Endothelial cell of umbilical vein (primary cell): ENCODE data around the gene SDHC. TPM values are rescaled to one million over a fixed set of nuclear protein-coding genes. Genes with fewer than 3 reads are reported as not detected.

ENCODE experiments used
- BruUV-seq: library from RNA; stranded (reverse); fragments of 400-500 nt; replicated peaks from 2 replicates; lab custom pipeline; 2021; lab: Mats Ljungman, UMichigan
- CTCF ChIA-PET: fragments of 300-600, 350-600 bp; sonication (Branson Sonifier 250); formaldehyde crosslinking; loops from one replicate; lab custom pipeline; 2021; ENCODE audit warnings: antibody characterized with exemption, inconsistent platforms; lab: Charles Lee
- POLR2A ChIA-PET: fragments of 300-600, 350-600 bp; sonication (Branson Sonifier 250); formaldehyde crosslinking; loops from one replicate; lab custom pipeline; 2021; ENCODE audit warnings: antibody characterized with exemption, inconsistent platforms; lab: Charles Lee
- DNase-seq: peaks from one replicate; pipeline ENCODE4 v3.0.0-alpha.2; 2011; ENCODE audit warnings: low read depth, low spot score
- FAIRE-seq: peaks from 2 replicates; lab custom pipeline; 2011; peaks lifted over from hg19 to GRCh38; lab: Jason Lieb, UNC
- H2AFZ ChIP-seq: 2 replicates; pipeline ENCODE4 v1.6.0; 2012; ENCODE audit warnings: low read depth, low read length, control low read depth, inconsistent platforms
- H3K27ac ChIP-seq: 2 replicates; pipeline ENCODE4 v1.5.1; 2011; ENCODE audit warnings: low read depth, mild to moderate bottlenecking, control low read depth, low read length, moderate library complexity; ENCODE audit not compliant: insufficient read depth
- H3K27me3 ChIP-seq, 2 experiments: 2 replicates each; pipeline versions ENCODE4 v1.6.0 to v1.6.1; 2011; ENCODE audit warnings: low read length in 2 of 2, mixed read lengths in 1 of 2; ENCODE audit not compliant: control insufficient read depth in 2 of 2, insufficient read depth in 2 of 2
- H3K36me3 ChIP-seq, 2 experiments: 2 replicates in 1 of 2; 3 replicates in 1 of 2; pipeline ENCODE4 v1.5.1; 2011; ENCODE audit warnings: low read length in 2 of 2, mild to moderate bottlenecking in 1 of 2, moderate library complexity in 1 of 2; ENCODE audit not compliant: control insufficient read depth in 2 of 2, insufficient read depth in 2 of 2; ENCODE audit errors: extremely low read depth in 1 of 2
- H3K4me1 ChIP-seq: 3 replicates; pipeline ENCODE4 v1.5.1; 2011; ENCODE audit warnings: mild to moderate bottlenecking, low read length; ENCODE audit not compliant: control insufficient read depth, insufficient read depth; ENCODE audit errors: extremely low read depth
- H3K4me2 ChIP-seq: 2 replicates; pipeline ENCODE4 v1.6.1; 2011; ENCODE audit warnings: low read length, control low read depth, mixed read lengths; ENCODE audit not compliant: insufficient read depth
- H3K4me3 ChIP-seq, 3 experiments: fragments of 200-600 bp in 1 of 3; sonication (generic), shearing (Covaris generic) in 1 of 3; replicated peaks in 1 of 3; 2 replicates each; pipeline ENCODE4 v1.5.1; 2011 to 2016; ENCODE audit warnings: control low read depth in 3 of 3, low read length in 3 of 3, mild to moderate bottlenecking in 2 of 3, inconsistent platforms in 1 of 3, low read depth in 1 of 3, moderate library complexity in 1 of 3; ENCODE audit not compliant: insufficient read depth in 1 of 3
- H3K79me2 ChIP-seq: 2 replicates; pipeline ENCODE4 v1.6.0; 2012; ENCODE audit warnings: low read length, inconsistent platforms; ENCODE audit not compliant: control insufficient read depth, insufficient read depth
- H3K9ac ChIP-seq: replicated peaks from 2 replicates; pipeline ENCODE3; 2011; ENCODE audit warnings: low read length, control low read depth; ENCODE audit not compliant: insufficient read depth; ENCODE audit errors: extremely low read depth
- H3K9me1 ChIP-seq: replicated peaks from 3 replicates; pipeline ENCODE4 v1.6.0; 2011; ENCODE audit warnings: mild to moderate bottlenecking, low read length; ENCODE audit not compliant: control insufficient read depth, insufficient read depth; ENCODE audit errors: extremely low read depth
- H3K9me3 ChIP-seq: replicated peaks from 2 replicates; pipeline ENCODE4 v1.5.1; 2012; ENCODE audit warnings: low read length, inconsistent platforms; ENCODE audit not compliant: control insufficient read depth, insufficient read depth
- H4K20me1 ChIP-seq: replicated peaks from 2 replicates; pipeline ENCODE3; 2011; ENCODE audit warnings: mild to moderate bottlenecking, low read length; ENCODE audit not compliant: control insufficient read depth, insufficient read depth; ENCODE audit errors: extremely low read depth
- EZH2 ChIP-seq: IDR thresholded peaks from 2 replicates; pipeline ENCODE4 v1.6.1; 2012; ENCODE audit warnings: borderline replicate concordance, low read depth, mild to moderate bottlenecking, moderate library complexity, low read length, inconsistent platforms; ENCODE audit not compliant: severe bottlenecking
- FOS ChIP-seq: IDR thresholded peaks from 2 replicates; pipeline ENCODE4 v1.6.1; 2011; ENCODE audit warnings: mild to moderate bottlenecking, low read length, moderate library complexity, borderline replicate concordance; ENCODE audit not compliant: insufficient read depth
- GATA2 ChIP-seq: IDR thresholded peaks from 2 replicates; pipeline ENCODE4 v1.7.0; 2011; ENCODE audit warnings: low read depth, mild to moderate bottlenecking, moderate library complexity, mixed read lengths, low read length; ENCODE audit not compliant: insufficient read length, insufficient read depth
- JUN ChIP-seq: IDR thresholded peaks from 2 replicates; pipeline ENCODE4 v1.6.1; 2011; ENCODE audit warnings: borderline replicate concordance, low read depth; ENCODE audit not compliant: insufficient read length, insufficient read depth
- MYC ChIP-seq: IDR thresholded peaks from one replicate; pipeline ENCODE4 v1.6.1; 2011; ENCODE audit warnings: mild to moderate bottlenecking, low read depth, low read length
- POLR2A ChIP-seq: IDR thresholded peaks from 2 replicates; pipeline ENCODE4 v1.6.1; 2012; ENCODE audit warnings: low read depth, mild to moderate bottlenecking, control low read depth, low read length
- POLR2AphosphoS5 ChIP-seq: IDR thresholded peaks from 2 replicates; pipeline ENCODE4 v1.6.1; 2012; ENCODE audit warnings: low read depth, mild to moderate bottlenecking, control low read depth, low read length, moderate library complexity; ENCODE audit not compliant: insufficient read depth
- dilution Hi-C: fragments of 300-500 bp; cut with MboI; formaldehyde crosslinking; loops from one replicate; pipeline ENCODE4 v1.15.0; 2019; ENCODE audit warnings: low sequenced_read_pairs; ENCODE audit not compliant: extremely low pct_ligation_motif_present
- intact Hi-C: fragments of 100-400 bp; cut with micrococcal nuclease; formaldehyde crosslinking; loops from one replicate; pipeline ENCODE4 v1.10.0; 2022
- polyA plus RNA-seq, 4 experiments: library from polyadenylated mRNA; depleted of rRNA in 3 of 4; stranded (reverse) in 3 of 4; unstranded in 1 of 4; fragments of >200 nt; gene quantifications; 2 replicates each; pipeline versions ENCODE4 v1.2.1 to v1.2.3, GENCODE V29; 2011 to 2012; ENCODE audit warnings: missing spikeins in 1 of 4
- total RNA-seq: library from RNA; stranded (reverse); gene quantifications from 2 replicates; pipeline ENCODE4 v1.2.3, GENCODE V29; 2021
- TF ChIP-seq, protein P1 (sequence below): IDR thresholded peaks from 2 replicates; pipeline ENCODE4 v1.6.1; 2011; ENCODE audit not compliant: insufficient read depth, insufficient read length
- TF ChIP-seq, protein P2 (sequence below), 2 donors: IDR thresholded peaks; 1 replicate in 1 of 2; 2 replicates in 1 of 2; pipeline ENCODE4 v1.5.1; 2011; ENCODE audit warnings: low read length in 2 of 2, mild to moderate bottlenecking in 2 of 2, moderate library complexity in 2 of 2, control low read depth in 1 of 2, inconsistent platforms in 1 of 2, low read depth in 1 of 2; ENCODE audit not compliant: insufficient read depth in 1 of 2; ENCODE audit errors: extremely low read depth in 1 of 2

The SDHC gene
- total and polyA plus RNA-seq, 2 donors (not counting 3 experiments of a cell fraction or from before 2014, with no cell fraction given) = 148 to 279 TPM

DNA sequence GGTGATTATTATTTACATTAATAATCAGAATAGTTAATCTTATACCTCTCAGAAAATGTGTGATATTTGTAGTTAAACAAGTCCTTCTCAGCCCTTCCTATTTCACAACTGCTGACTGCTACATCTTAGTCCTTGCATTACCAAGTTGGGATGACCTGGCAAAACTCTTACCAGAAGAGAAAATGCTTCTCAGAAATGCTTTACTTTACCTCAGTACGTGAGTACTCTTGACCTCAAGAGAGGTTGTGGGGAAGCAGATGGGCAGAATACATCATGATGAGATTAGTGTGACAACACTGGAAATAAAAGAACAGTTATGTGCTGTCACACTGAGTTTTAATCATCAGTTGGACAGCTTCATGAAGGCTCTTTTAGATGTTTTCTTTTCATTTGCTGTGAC, 37.3 kb downstream of the SDHC start:
- H3K27me3 ChIP-seq = no peaks in the 10 kb centered on the region
- H3K9ac ChIP-seq = no peak overlapping the region
- peaks cover 0 to 2% of the 10 kb centered on the region in 2 experiments for H3K36me3 ChIP-seq
- H4K20me1 ChIP-seq = no peaks in the 10 kb centered on the region
- BruUV-seq = no TSS peak
- no peaks in the 10 kb centered on the region for H3K79me2 ChIP-seq
- POLR2A ChIA-PET = interaction anchor here (0.6 kb wide), 1 partner anchor 45 kb away, joined by 3 read pairs; no protein-coding TSS in a partner anchor
- no peaks in the 10 kb centered on the region for H3K9me3 ChIP-seq
- intact Hi-C loops = no loop called here
- H3K27ac ChIP-seq = no peak overlapping the region
- no peak overlapping the region for H3K4me3 ChIP-seq
- H3K9me1 ChIP-seq = no peaks in the 10 kb centered on the region
- H3K4me2 ChIP-seq = no peak overlapping the region
- FAIRE-seq = no peak
- no peak for DNase-seq
- no peak for TF ChIP-seq EZH2
- no peak for TF ChIP-seq FOS
- dilution Hi-C loops = no loop called here
- no peak overlapping the region for H2AFZ ChIP-seq
- CTCF ChIA-PET = interaction anchor here (0.9 to 3.5 kb wide), 3 partner anchors 23 to 60 kb away, joined by 5 to 15 read pairs (median 6); no protein-coding TSS in a partner anchor
- no peaks in the 10 kb centered on the region for H3K4me1 ChIP-seq

DNA sequence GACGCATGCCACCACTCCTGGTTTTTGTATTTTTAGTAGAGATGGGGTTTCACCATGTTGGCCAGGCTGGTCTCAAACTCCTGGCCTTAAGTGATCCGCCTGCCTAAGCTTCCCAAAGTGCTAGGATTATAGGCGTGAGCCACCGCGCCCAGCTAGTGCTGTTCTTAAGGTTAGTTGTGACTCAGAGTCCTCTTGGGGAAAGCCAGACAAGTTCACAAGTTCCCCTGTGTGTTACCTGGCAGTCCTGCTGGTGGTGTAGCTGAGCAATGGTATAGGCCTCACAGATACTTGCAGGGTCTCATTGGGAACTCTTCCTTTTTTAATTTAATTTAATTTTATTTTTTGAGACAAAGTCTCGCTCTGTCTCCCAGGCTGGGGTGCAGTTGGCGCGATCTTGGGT, 42.9 kb downstream of the SDHC start:
- no peak overlapping the region for H2AFZ ChIP-seq
- H3K9me3 ChIP-seq = no peaks in the 10 kb centered on the region
- no peak for TF ChIP-seq EZH2
- TF ChIP-seq POLR2AphosphoS5 = no peak
- TF ChIP-seq MYC = no peak
- no peak for TF ChIP-seq POLR2A
- no peak for TF ChIP-seq JUN
- TF ChIP-seq GATA2 = no peak
- TF ChIP-seq, protein P1, sequence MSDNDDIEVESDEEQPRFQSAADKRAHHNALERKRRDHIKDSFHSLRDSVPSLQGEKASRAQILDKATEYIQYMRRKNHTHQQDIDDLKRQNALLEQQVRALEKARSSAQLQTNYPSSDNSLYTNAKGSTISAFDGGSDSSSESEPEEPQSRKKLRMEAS = no peak
- no peak for TF ChIP-seq FOS
- TF ChIP-seq, protein P2, sequence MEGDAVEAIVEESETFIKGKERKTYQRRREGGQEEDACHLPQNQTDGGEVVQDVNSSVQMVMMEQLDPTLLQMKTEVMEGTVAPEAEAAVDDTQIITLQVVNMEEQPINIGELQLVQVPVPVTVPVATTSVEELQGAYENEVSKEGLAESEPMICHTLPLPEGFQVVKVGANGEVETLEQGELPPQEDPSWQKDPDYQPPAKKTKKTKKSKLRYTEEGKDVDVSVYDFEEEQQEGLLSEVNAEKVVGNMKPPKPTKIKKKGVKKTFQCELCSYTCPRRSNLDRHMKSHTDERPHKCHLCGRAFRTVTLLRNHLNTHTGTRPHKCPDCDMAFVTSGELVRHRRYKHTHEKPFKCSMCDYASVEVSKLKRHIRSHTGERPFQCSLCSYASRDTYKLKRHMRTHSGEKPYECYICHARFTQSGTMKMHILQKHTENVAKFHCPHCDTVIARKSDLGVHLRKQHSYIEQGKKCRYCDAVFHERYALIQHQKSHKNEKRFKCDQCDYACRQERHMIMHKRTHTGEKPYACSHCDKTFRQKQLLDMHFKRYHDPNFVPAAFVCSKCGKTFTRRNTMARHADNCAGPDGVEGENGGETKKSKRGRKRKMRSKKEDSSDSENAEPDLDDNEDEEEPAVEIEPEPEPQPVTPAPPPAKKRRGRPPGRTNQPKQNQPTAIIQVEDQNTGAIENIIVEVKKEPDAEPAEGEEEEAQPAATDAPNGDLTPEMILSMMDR (IDR thresholded peaks at IDR 0.05; ENCODE audit: extremely low read depth in 1 of 2, insufficient read depth in 1 of 2, low read depth in 1 of 2, low read length in 2 of 2) = no peak
- no peak overlapping the region for H3K9ac ChIP-seq
- intact Hi-C loops = no loop called here
- no peaks in the 10 kb centered on the region for H3K27me3 ChIP-seq
- H3K4me2 ChIP-seq = no peak overlapping the region
- H3K9me1 ChIP-seq = no peaks in the 10 kb centered on the region
- no peaks in the 10 kb centered on the region for H3K79me2 ChIP-seq
- CTCF ChIA-PET = interaction anchor here (1.1 to 1.2 kb wide), 2 partner anchors 66 to 131 kb away, joined by 3 read pairs; partner anchors contain the start of gene TOMM40L
- H3K4me3 ChIP-seq = no peak overlapping the region
- BruUV-seq = no TSS peak
- no peaks in the 10 kb centered on the region for H4K20me1 ChIP-seq
- dilution Hi-C loops = no loop called here
- H3K27ac ChIP-seq = no peak overlapping the region
- H3K4me1 ChIP-seq = no peaks in the 10 kb centered on the region
- POLR2A ChIA-PET = no interaction called here
- H3K36me3 ChIP-seq = peaks cover 0 to 3% of the 10 kb centered on the region in 2 experiments
- no peak for DNase-seq
- no peak for FAIRE-seq
